IMR-90 (cell line): Measurements from ENCODE around the gene DPF3. TPM values are rescaled to one million over a fixed set of nuclear protein-coding genes. Genes with fewer than 3 reads are reported as not detected.

ENCODE experiments used
- ATAC-seq: fragments of 200-7000 bp; cut with Tn5 transposase; 2 replicates; pipeline ENCODE4 v1.9.1; 2020; ENCODE audit warnings: low read depth, mild to moderate bottlenecking, moderate library complexity
- BruUV-seq: library from RNA; stranded (reverse); fragments of 400-500 nt; replicated peaks from 2 replicates; lab custom pipeline; 2021; lab: Mats Ljungman, UMichigan
- CTCF ChIA-PET: fragments of 300-600 bp; formaldehyde crosslinking; extraction: SDS; loops from one replicate; lab custom pipeline; 2021; ENCODE audit warnings: antibody characterized with exemption; lab: Yijun Ruan, JAX
- POLR2A ChIA-PET: fragments of 300-600 bp; sonication (Branson Sonifier 250); formaldehyde crosslinking; loops from one replicate; lab custom pipeline; 2022; ENCODE audit warnings: antibody characterized with exemption; ENCODE audit not compliant: unreplicated experiment; lab: Charles Lee
- DNase-seq: peaks from one replicate; pipeline ENCODE4 v3.0.0; 2013
- H2AFZ ChIP-seq: replicated peaks from 2 replicates; pipeline ENCODE3; 2013; ENCODE audit warnings: low read length, mild to moderate bottlenecking; ENCODE audit not compliant: poor library complexity
- H2AK5ac ChIP-seq: 2 replicates; pipeline ENCODE4 v1.6.1; 2013; ENCODE audit warnings: low read depth, low read length, inconsistent platforms
- H2AK9ac ChIP-seq: replicated peaks from 2 replicates; pipeline ENCODE3; 2013; ENCODE audit warnings: mild to moderate bottlenecking, low read depth, low read length, moderate library complexity; ENCODE audit not compliant: poor library complexity
- H2BK120ac ChIP-seq: 2 replicates; pipeline ENCODE4 v1.6.1; 2013; ENCODE audit warnings: low read depth, low read length, inconsistent platforms
- H2BK15ac ChIP-seq: 3 replicates; pipeline ENCODE4 v1.6.1; 2013; ENCODE audit warnings: low read depth, low read length, inconsistent platforms
- H2BK20ac ChIP-seq: 2 replicates; pipeline ENCODE4 v1.6.1; 2013; ENCODE audit warnings: low read depth, mild to moderate bottlenecking, inconsistent platforms, low read length, moderate library complexity
- H2BK5ac ChIP-seq: 2 replicates; pipeline ENCODE4 v1.6.1; 2013; ENCODE audit warnings: mild to moderate bottlenecking, low read depth, low read length, inconsistent platforms; ENCODE audit not compliant: poor library complexity, severe bottlenecking
- H3K14ac ChIP-seq: replicated peaks from 2 replicates; pipeline ENCODE4 v1.6.1; 2013; ENCODE audit warnings: low read depth, low read length, inconsistent platforms
- H3K18ac ChIP-seq: 2 replicates; pipeline ENCODE4 v1.6.1; 2013; ENCODE audit warnings: low read depth, low read length, control low read depth
- H3K23ac ChIP-seq: 2 replicates; pipeline ENCODE4 v1.6.1; 2013; ENCODE audit warnings: low read depth, low read length, inconsistent platforms
- H3K27ac ChIP-seq: 2 replicates; pipeline ENCODE4 v1.5.1; 2013; ENCODE audit warnings: mild to moderate bottlenecking, control low read depth, low read length; ENCODE audit not compliant: insufficient read depth
- H3K27me3 ChIP-seq: 2 replicates; pipeline ENCODE4 v1.6.1; 2013; ENCODE audit warnings: low read length; ENCODE audit not compliant: control insufficient read depth, insufficient read depth
- H3K36me3 ChIP-seq: 2 replicates; pipeline ENCODE4 v1.6.1; 2013; ENCODE audit warnings: low read length, mixed read lengths; ENCODE audit not compliant: control insufficient read depth, insufficient read depth
- H3K4ac ChIP-seq: 2 replicates; pipeline ENCODE4 v1.6.1; 2013; ENCODE audit warnings: low read depth, low read length, inconsistent platforms
- H3K4me1 ChIP-seq: 2 replicates; pipeline ENCODE4 v1.6.1; 2013; ENCODE audit warnings: low read length, mixed read lengths; ENCODE audit not compliant: control insufficient read depth, insufficient read depth
- H3K4me2 ChIP-seq: 2 replicates; pipeline ENCODE4 v1.6.1; 2013; ENCODE audit warnings: low read depth, mild to moderate bottlenecking, control low read depth, low read length, moderate library complexity
- H3K4me3 ChIP-seq: 2 replicates; pipeline ENCODE4 v1.5.1; 2013; ENCODE audit warnings: low read depth, mild to moderate bottlenecking, control low read depth, low read length, moderate library complexity; ENCODE audit not compliant: insufficient read depth
- H3K56ac ChIP-seq: 2 replicates; pipeline ENCODE4 v1.6.1; 2013; ENCODE audit warnings: low read length, inconsistent platforms; ENCODE audit not compliant: insufficient read depth; ENCODE audit errors: extremely low read depth
- H3K79me1 ChIP-seq, 2 experiments: 2 replicates each; pipeline ENCODE4 v1.6.1; 2013; ENCODE audit warnings: low read length in 2 of 2, inconsistent platforms in 1 of 2, low read depth in 1 of 2
- H3K9ac ChIP-seq: 2 replicates; pipeline ENCODE4 v1.6.1; 2013; ENCODE audit warnings: low read depth, low read length, control low read depth
- H3K9me1 ChIP-seq: 2 replicates; pipeline ENCODE4 v1.6.1; 2013; ENCODE audit warnings: low read length, inconsistent platforms; ENCODE audit not compliant: insufficient read depth
- H3K9me3 ChIP-seq: 2 replicates; pipeline ENCODE4 v1.6.1; 2013; ENCODE audit warnings: low read length; ENCODE audit not compliant: control insufficient read depth, insufficient read depth
- H4K20me1 ChIP-seq: 2 replicates; pipeline ENCODE4 v1.6.1; 2013; ENCODE audit warnings: low read length, inconsistent platforms; ENCODE audit not compliant: insufficient read depth
- H4K5ac ChIP-seq: 2 replicates; pipeline ENCODE4 v1.6.1; 2013; ENCODE audit warnings: mild to moderate bottlenecking, low read depth, low read length, control low read depth
- H4K8ac ChIP-seq, 2 experiments: 2 replicates each; pipeline ENCODE4 v1.6.1; 2013; ENCODE audit warnings: low read depth in 2 of 2, low read length in 2 of 2, control low read depth in 1 of 2, inconsistent platforms in 1 of 2
- H4K91ac ChIP-seq: 2 replicates; pipeline ENCODE4 v1.6.1; 2013; ENCODE audit warnings: low read depth, low read length, inconsistent platforms; ENCODE audit not compliant: insufficient read depth
- BHLHE40 ChIP-seq: fragments of 150-350 bp; IDR thresholded peaks from 2 replicates; pipeline ENCODE4 v1.6.1; 2016; ENCODE audit warnings: mild to moderate bottlenecking, low read depth, low read length
- CEBPB ChIP-seq: IDR thresholded peaks from 2 replicates; pipeline ENCODE4 v1.6.1; 2012; ENCODE audit warnings: low read depth, low read length, improper control_type of control experiment
- CHD1 ChIP-seq: IDR thresholded peaks from 2 replicates; pipeline ENCODE4 v1.6.1; 2012; ENCODE audit warnings: low read depth, low read length, improper control_type of control experiment
- FOS ChIP-seq: fragments of 150-350 bp; IDR thresholded peaks from 2 replicates; pipeline ENCODE4 v1.6.1; 2016; ENCODE audit warnings: low read depth, low read length
- MAFK ChIP-seq: IDR thresholded peaks from 2 replicates; pipeline ENCODE4 v1.6.1; 2012; ENCODE audit warnings: low read depth, low read length, improper control_type of control experiment
- MAZ ChIP-seq: IDR thresholded peaks from 2 replicates; pipeline ENCODE4 v1.6.1; 2012; ENCODE audit warnings: low read depth, mild to moderate bottlenecking, low read length, improper control_type of control experiment, moderate library complexity, borderline replicate concordance
- MXI1 ChIP-seq: IDR thresholded peaks from 2 replicates; pipeline ENCODE4 v1.6.1; 2012; ENCODE audit warnings: low read depth, mild to moderate bottlenecking, low read length, moderate library complexity, borderline replicate concordance
- NFE2L2 ChIP-seq: fragments of 150-350 bp; IDR thresholded peaks from 2 replicates; pipeline ENCODE4 v1.6.1; 2016; ENCODE audit warnings: low read depth, mild to moderate bottlenecking, low read length
- POLR2A ChIP-seq: IDR thresholded peaks from 2 replicates; pipeline ENCODE4 v1.6.1; 2012; ENCODE audit warnings: mild to moderate bottlenecking, low read depth, low read length
- RAD21 ChIP-seq: IDR thresholded peaks from 2 replicates; pipeline ENCODE4 v1.6.1; 2012; ENCODE audit warnings: low read length, improper control_type of control experiment
- RCOR1 ChIP-seq: IDR thresholded peaks from 2 replicates; pipeline ENCODE4 v1.6.1; 2012; ENCODE audit warnings: mild to moderate bottlenecking, low read length, improper control_type of control experiment; ENCODE audit not compliant: insufficient replicate concordance
- RFX5 ChIP-seq: IDR thresholded peaks from 2 replicates; pipeline ENCODE4 v1.8.0; 2012; ENCODE audit warnings: low read depth, mild to moderate bottlenecking, low read length, moderate library complexity
- SMC3 ChIP-seq: fragments of 150-350 bp; IDR thresholded peaks from 2 replicates; pipeline ENCODE4 v1.6.1; 2016; ENCODE audit warnings: low read depth, mild to moderate bottlenecking, antibody characterized with exemption, low read length, moderate library complexity
- WGBS, 2 experiments: methylation state at CpG; one replicate each; pipeline versions ENCODE4 v1.1.5 to v1.1.7; 2013; ENCODE audit warnings: missing lambda C conversion rate in 2 of 2; ENCODE audit not compliant: insufficient read length in 1 of 2; ENCODE audit errors: extremely low coverage in 2 of 2; 5-methylcytosine and 5-hydroxymethylcytosine counted together
- dilution Hi-C: fragments of 300-500 bp; cut with HindIII; formaldehyde crosslinking; loops from one replicate; pipeline ENCODE4 v1.14.3; 2018; ENCODE audit warnings: low sequenced_read_pairs; ENCODE audit not compliant: unreplicated experiment
- in situ Hi-C: fragments of 300-500 bp; cut with MboI; formaldehyde crosslinking; loops from 3 replicates; pipeline ENCODE4 v1.14.3; 2019; ENCODE audit warnings: low sequenced_read_pairs, inconsistent platforms, mixed read lengths
- intact Hi-C: fragments of 100-400 bp; cut with micrococcal nuclease; formaldehyde crosslinking; loops from 2 replicates; pipeline ENCODE4 v1.10.0; 2022
- polyA plus RNA-seq, 3 experiments: library from polyadenylated mRNA; depleted of rRNA; stranded (reverse); fragments of >200 nt; gene quantifications; 2 replicates each; pipeline ENCODE4 v1.2.3, GENCODE V29; 2012; ENCODE audit warnings: low replicate concordance in 1 of 3
- total RNA-seq: library from RNA; depleted of rRNA; stranded (reverse); fragments of >200 nt; gene quantifications from 2 replicates; pipeline ENCODE4 v1.2.3, GENCODE V29; 2012
- TF ChIP-seq, protein P1 (sequence below): conservative IDR thresholded peaks from 2 replicates; pipeline ENCODE4 v1.5.1; 2012; ENCODE audit warnings: mild to moderate bottlenecking, low read depth, low read length, improper control_type of control experiment
- TF ChIP-seq, protein P2 (sequence below): fragments of 150-350 bp; IDR thresholded peaks from 2 replicates; pipeline ENCODE4 v1.6.1; 2016; ENCODE audit warnings: low read depth, mild to moderate bottlenecking, low read length, moderate library complexity, borderline replicate concordance
- TF ChIP-seq, protein P3 (sequence below): fragments of 150-350 bp; IDR thresholded peaks from 2 replicates; pipeline ENCODE4 v1.6.1; 2017; ENCODE audit warnings: mild to moderate bottlenecking, antibody characterized with exemption, low read length, low read depth

The DPF3 gene
- total and polyA plus RNA-seq, 2 of the 4 experiments (the other 2 are of a cell fraction): 30.5 to 32.8 TPM

DNA sequence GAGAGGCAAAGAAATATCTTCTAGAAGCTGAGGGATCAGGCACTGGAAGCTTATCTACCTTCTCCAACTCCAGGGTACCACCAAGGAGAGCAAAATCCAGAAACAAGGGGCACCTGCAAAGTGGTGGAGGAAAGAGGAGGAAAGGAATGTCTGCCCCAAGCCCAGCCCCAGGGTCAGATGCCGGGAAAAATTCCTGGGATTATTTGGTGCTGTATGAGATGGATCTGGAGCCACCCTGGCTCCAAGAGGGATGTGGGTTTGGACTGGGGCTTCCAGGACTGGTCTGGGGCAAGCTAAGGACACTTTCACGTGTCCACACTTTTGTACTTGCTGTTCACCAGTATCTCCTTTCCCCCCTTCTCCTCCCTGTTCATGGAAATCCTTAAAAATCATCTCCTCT, 69.8 kb downstream of the DPF3 start:
- Histone ChIP-seq H3K23ac (0 out of 2 replicates have a peak overlapping the region, but pooled peaks have one; percentile 34), H3K4me3 (no peak overlapping the region), H2BK20ac (no peak overlapping the region), H4K20me1 (peaks cover 12% of the 10 kb centered on the region), H3K27me3 (no peaks in the 10 kb centered on the region), H4K8ac (no peak overlapping the region), H3K4ac (no peak overlapping the region), H3K9me3 (no peaks in the 10 kb centered on the region), H2BK120ac (peak overlapping the region; percentile 30; the same call in 1 of the 2 replicates), H4K5ac (no peak overlapping the region), H3K4me2 (no peak overlapping the region), H4K91ac (no peak overlapping the region), H3K27ac (no peak overlapping the region), H3K56ac (no peak overlapping the region), H2AK9ac (no peak overlapping the region), H3K14ac (peak overlapping the region; percentile 83; the same call in 1 of the 2 replicates), H2AK5ac (no peak overlapping the region), H2BK5ac (no peak overlapping the region), H3K9me1 (peaks cover 4% of the 10 kb centered on the region), H2BK15ac (no peak overlapping the region), H2AFZ (peak overlapping the region; percentile 26), H3K36me3 (no peaks in the 10 kb centered on the region; the same call in 1 of the 2 replicates), H3K18ac (no peak overlapping the region), H3K4me1 (peaks cover 5% of the 10 kb centered on the region), H3K9ac (no peak overlapping the region), H3K79me1 (peaks cover 24 to 66% of the 10 kb centered on the region in 2 experiments)
- no peak for TF ChIP-seq RFX5
- no peak for TF ChIP-seq SMC3
- TF ChIP-seq MAZ: no peak
- TF ChIP-seq BHLHE40: no peak
- TF ChIP-seq, protein P1, sequence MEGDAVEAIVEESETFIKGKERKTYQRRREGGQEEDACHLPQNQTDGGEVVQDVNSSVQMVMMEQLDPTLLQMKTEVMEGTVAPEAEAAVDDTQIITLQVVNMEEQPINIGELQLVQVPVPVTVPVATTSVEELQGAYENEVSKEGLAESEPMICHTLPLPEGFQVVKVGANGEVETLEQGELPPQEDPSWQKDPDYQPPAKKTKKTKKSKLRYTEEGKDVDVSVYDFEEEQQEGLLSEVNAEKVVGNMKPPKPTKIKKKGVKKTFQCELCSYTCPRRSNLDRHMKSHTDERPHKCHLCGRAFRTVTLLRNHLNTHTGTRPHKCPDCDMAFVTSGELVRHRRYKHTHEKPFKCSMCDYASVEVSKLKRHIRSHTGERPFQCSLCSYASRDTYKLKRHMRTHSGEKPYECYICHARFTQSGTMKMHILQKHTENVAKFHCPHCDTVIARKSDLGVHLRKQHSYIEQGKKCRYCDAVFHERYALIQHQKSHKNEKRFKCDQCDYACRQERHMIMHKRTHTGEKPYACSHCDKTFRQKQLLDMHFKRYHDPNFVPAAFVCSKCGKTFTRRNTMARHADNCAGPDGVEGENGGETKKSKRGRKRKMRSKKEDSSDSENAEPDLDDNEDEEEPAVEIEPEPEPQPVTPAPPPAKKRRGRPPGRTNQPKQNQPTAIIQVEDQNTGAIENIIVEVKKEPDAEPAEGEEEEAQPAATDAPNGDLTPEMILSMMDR: no peak
- TF ChIP-seq CHD1: no peak
- TF ChIP-seq, protein P2, sequence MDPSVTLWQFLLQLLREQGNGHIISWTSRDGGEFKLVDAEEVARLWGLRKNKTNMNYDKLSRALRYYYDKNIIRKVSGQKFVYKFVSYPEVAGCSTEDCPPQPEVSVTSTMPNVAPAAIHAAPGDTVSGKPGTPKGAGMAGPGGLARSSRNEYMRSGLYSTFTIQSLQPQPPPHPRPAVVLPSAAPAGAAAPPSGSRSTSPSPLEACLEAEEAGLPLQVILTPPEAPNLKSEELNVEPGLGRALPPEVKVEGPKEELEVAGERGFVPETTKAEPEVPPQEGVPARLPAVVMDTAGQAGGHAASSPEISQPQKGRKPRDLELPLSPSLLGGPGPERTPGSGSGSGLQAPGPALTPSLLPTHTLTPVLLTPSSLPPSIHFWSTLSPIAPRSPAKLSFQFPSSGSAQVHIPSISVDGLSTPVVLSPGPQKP: no peak
- TF ChIP-seq, protein P3, sequence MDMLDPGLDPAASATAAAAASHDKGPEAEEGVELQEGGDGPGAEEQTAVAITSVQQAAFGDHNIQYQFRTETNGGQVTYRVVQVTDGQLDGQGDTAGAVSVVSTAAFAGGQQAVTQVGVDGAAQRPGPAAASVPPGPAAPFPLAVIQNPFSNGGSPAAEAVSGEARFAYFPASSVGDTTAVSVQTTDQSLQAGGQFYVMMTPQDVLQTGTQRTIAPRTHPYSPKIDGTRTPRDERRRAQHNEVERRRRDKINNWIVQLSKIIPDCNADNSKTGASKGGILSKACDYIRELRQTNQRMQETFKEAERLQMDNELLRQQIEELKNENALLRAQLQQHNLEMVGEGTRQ: no peak
- no peak for TF ChIP-seq NFE2L2
- TF ChIP-seq RAD21: no peak
- no peak for TF ChIP-seq FOS
- TF ChIP-seq MXI1: no peak
- no peak for TF ChIP-seq POLR2A
- TF ChIP-seq MAFK: no peak
- TF ChIP-seq RCOR1: no peak
- TF ChIP-seq CEBPB: no peak
- no CpG with 5 or more reads among the region's 2 CpGs for WGBS, 2 experiments
- CTCF ChIA-PET: interaction anchor here (0.6 kb wide), 1 partner anchor 1917 kb away, joined by 4 read pairs; the partner anchor contains the start of gene PCNX1
- no TSS peak for BruUV-seq
- no peak for DNase-seq
- POLR2A ChIA-PET: no interaction called here
- no peak for ATAC-seq
- intact Hi-C loops: no loop called here
- in situ Hi-C loops: no loop called here
- dilution Hi-C loops: no loop called here
